ENCODE data around the gene MUC21.
A peak's percentile ranks its signal among the peaks of the same experiment; 100 is the strongest.
"Not testable (repeated sequence)": the region's sequence is repeated elsewhere in the genome, so short reads cannot be mapped to it uniquely, and the experiment has no call there.

Gene MUC21

GRCh38 chr6:30983439-30983838, at the start of gene MUC21:
TSS of gene MUC21 (plus strand) at chr6:30983718. CDS start at chr6:30983959, 241 bp downstream.
- DNase-seq: no peak

GRCh38 chr6:30935018-30935417, 48.5 kb upstream of the MUC21 start:
- no peak for DNase-seq

GRCh38 chr6:30937265-30937664, 46.3 kb upstream of the MUC21 start:
- DNase-seq: no peak

- no peak for DNase-seq
These were observed 44.8 kb upstream of the MUC21 start for GRCh38 chr6:30938730-30939129.

GRCh38 chr6:30939473-30939872, 44.0 kb upstream of the MUC21 start:
- no peak for DNase-seq

GRCh38 chr6:30940361-30940986, 43.0 kb upstream of the MUC21 start, which contains the start of gene MUCL3:
TSS of gene MUCL3 (plus strand) at chr6:30940973. CDS start at chr6:30941000, 27 bp downstream.
- no peak for DNase-seq

GRCh38 chr6:30942338-30943060, 41.0 kb upstream of the MUC21 start:
- no peak for DNase-seq

GRCh38 chr6:30944051-30944450, 39.5 kb upstream of the MUC21 start:
- DNase-seq: no peak

- DNase-seq: no peak
These were observed 38.2 kb upstream of the MUC21 start for GRCh38 chr6:30945281-30945680.

GRCh38 chr6:30947231-30947630, 36.3 kb upstream of the MUC21 start:
- DNase-seq: no peak

- no peak for DNase-seq
These were observed 34.7 kb upstream of the MUC21 start for GRCh38 chr6:30948811-30949210.

- DNase-seq: no peak
These were observed 31.5 kb upstream of the MUC21 start for GRCh38 chr6:30951907-30952469.

GRCh38 chr6:30954631-30955366, 28.7 kb upstream of the MUC21 start:
- DNase-seq: no peak

GRCh38 chr6:30955367-30956042, 28.0 kb upstream of the MUC21 start:
- peak; percentile 3 to 34 for DNase-seq

- DNase-seq: no peak
These were observed 25.8 kb upstream of the MUC21 start for GRCh38 chr6:30957716-30958115.

- no peak for DNase-seq
These were observed 22.4 kb upstream of the MUC21 start for GRCh38 chr6:30960907-30961673.

GRCh38 chr6:30962716-30963115, 20.8 kb upstream of the MUC21 start:
- no peak for DNase-seq

GRCh38 chr6:30963641-30964040, 19.9 kb upstream of the MUC21 start:
- DNase-seq: no peak

GRCh38 chr6:30964075-30964474, 19.4 kb upstream of the MUC21 start:
- no peak for DNase-seq

- no peak for DNase-seq
These were observed 18.3 kb upstream of the MUC21 start for GRCh38 chr6:30965140-30965601.

GRCh38 chr6:30966154-30966553, 17.4 kb upstream of the MUC21 start:
- no peak for DNase-seq

GRCh38 chr6:30969171-30969570, 14.3 kb upstream of the MUC21 start:
- not testable (repeated sequence) for DNase-seq
